Activated CD8-positive, alpha-beta memory T cell treated with anti-CD3 and anti-CD28 coated beads, Interleukin-2, amount 50 U/mL, for 48 hours (primary cell): ENCODE data around the gene DOP1A.

Source experiments
- DNase-seq: peaks from one replicate; pipeline ENCODE4 v3.0.0-alpha.2; 2020

The DOP1A gene

DNA sequence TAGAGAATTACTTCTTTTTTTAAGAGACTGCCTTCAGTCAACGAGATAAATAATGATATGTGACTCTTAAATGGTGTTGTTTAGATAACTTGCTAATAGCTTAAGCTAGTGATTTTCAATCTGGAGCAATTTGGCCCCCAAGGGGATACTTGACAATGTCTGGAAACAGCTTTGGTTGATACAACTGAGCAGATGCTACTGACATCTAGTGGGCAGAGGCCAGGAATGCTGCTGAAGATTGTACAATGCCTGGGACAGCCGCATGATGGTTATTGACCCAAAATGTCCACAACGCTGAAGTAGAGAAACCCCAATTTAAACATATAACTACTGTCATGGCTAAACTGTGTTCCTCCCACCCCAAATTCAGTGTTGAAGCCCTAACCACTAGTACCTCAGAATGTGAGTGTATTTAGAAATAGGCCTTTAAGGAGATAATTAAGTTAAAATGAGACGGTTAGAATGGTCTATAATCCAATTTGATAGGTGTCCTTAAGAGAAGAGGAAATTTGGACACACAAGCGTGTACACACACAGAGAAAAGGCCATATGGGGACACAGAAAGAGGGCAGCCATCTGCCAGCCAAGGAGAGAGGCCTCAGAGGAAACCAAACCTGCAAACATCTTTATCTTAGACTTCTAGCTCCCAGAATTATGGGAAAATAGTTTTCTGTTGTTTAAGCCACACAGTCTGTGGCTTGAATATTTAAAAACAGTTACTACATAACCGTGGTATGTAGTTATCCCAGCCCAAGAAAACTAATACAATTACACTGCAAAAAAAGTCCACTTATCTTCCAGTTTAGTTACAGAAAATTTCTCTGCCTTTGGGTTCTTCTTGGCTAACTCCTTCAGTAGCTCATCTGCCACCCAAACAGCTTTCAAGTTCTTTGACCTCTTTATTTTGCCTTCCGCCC lies 147.9 kb downstream of the DOP1A start:
- DNase-seq: peak; percentile 57

DNA sequence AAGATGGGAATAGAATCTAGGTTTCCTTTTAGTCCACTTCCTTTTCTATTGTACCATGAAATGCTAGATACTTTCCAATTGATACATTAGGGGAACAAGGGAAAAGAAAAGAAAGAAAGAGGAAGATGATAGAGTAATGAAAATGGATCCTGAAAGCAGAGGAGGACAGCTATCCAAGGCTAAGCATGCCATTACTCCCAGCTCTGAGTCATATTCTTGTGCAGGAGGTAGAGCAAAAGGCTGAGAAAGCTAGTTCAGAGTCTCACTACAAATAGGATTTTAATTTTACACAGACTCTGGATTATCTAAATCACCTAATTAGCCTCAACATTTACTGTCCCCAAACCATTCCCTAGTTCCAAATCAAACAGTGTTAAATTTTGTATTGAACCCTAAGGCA lies 149.3 kb downstream of the DOP1A start:
- DNase-seq: no peak
